HEK293 (cell line): ENCODE measurements around the gene IFT172.

Source experiments
- BCL6B ChIP-seq: fragments of 450-650 bp; formaldehyde crosslinking; IDR thresholded peaks from 2 replicates; pipeline ENCODE4 v1.5.1; 2017; ENCODE audit warnings: missing biosample characterization, missing genetic modification characterization
- GLI4 ChIP-seq: fragments of 450-650 bp; formaldehyde crosslinking; IDR thresholded peaks from 2 replicates; pipeline ENCODE4 v1.5.1; 2016; ENCODE audit warnings: missing biosample characterization, missing genetic modification characterization
- KLF1 ChIP-seq: fragments of 450-650 bp; formaldehyde crosslinking; IDR thresholded peaks from 2 replicates; pipeline ENCODE4 v1.5.1; 2016; ENCODE audit warnings: missing biosample characterization, missing genetic modification characterization
- KLF7 ChIP-seq: fragments of 450-650 bp; formaldehyde crosslinking; IDR thresholded peaks from 2 replicates; pipeline ENCODE4 v1.5.1; 2016; ENCODE audit warnings: missing biosample characterization, missing genetic modification characterization, borderline replicate concordance
- MYNN ChIP-seq: fragments of 450-650 bp; formaldehyde crosslinking; IDR thresholded peaks from 2 replicates; pipeline ENCODE4 v1.5.1; 2016; ENCODE audit warnings: missing biosample characterization, missing genetic modification characterization, borderline replicate concordance
- TCF7L2 ChIP-seq: IDR thresholded peaks from 2 replicates; pipeline ENCODE4 v1.6.1; 2011; ENCODE audit warnings: low read depth, mild to moderate bottlenecking, inconsistent platforms, low read length, moderate library complexity, borderline replicate concordance
- YY1 ChIP-seq: fragments of 450-650 bp; formaldehyde crosslinking; IDR thresholded peaks from 2 replicates; pipeline ENCODE4 v1.5.1; 2018; ENCODE audit warnings: missing biosample characterization, missing genetic modification characterization
- ZNF10 ChIP-seq: fragments of 450-650 bp; formaldehyde crosslinking; IDR thresholded peaks from 2 replicates; pipeline ENCODE4 v1.5.1; 2017; ENCODE audit warnings: missing biosample characterization, missing genetic modification characterization
- ZNF132 ChIP-seq: fragments of 450-650 bp; formaldehyde crosslinking; IDR thresholded peaks from 2 replicates; pipeline ENCODE4 v1.5.1; 2017; ENCODE audit warnings: missing biosample characterization, missing genetic modification characterization, borderline replicate concordance
- ZNF155 ChIP-seq: fragments of 450-650 bp; formaldehyde crosslinking; IDR thresholded peaks from 2 replicates; pipeline ENCODE4 v1.5.1; 2016; ENCODE audit warnings: missing biosample characterization, missing genetic modification characterization
- ZNF18 ChIP-seq: fragments of 450-650 bp; formaldehyde crosslinking; IDR thresholded peaks from 2 replicates; pipeline ENCODE4 v1.5.1; 2016; ENCODE audit warnings: missing biosample characterization, missing genetic modification characterization
- ZNF214 ChIP-seq: fragments of 450-650 bp; formaldehyde crosslinking; IDR thresholded peaks from 2 replicates; pipeline ENCODE4 v1.5.1; 2017; ENCODE audit warnings: missing biosample characterization, mild to moderate bottlenecking, missing genetic modification characterization, borderline replicate concordance
- ZNF521 ChIP-seq: fragments of 450-650 bp; formaldehyde crosslinking; IDR thresholded peaks from 2 replicates; pipeline ENCODE4 v1.5.1; 2017; ENCODE audit warnings: missing biosample characterization, mild to moderate bottlenecking, missing genetic modification characterization
- ZNF645 ChIP-seq: fragments of 450-650 bp; formaldehyde crosslinking; IDR thresholded peaks from 2 replicates; pipeline ENCODE4; 2016; ENCODE audit warnings: missing biosample characterization, missing genetic modification characterization
- ZNF777 ChIP-seq: fragments of 450-650 bp; formaldehyde crosslinking; IDR thresholded peaks from 2 replicates; pipeline ENCODE4 v1.5.1; 2017; ENCODE audit warnings: missing biosample characterization, missing genetic modification characterization, borderline replicate concordance
- ZNF830 ChIP-seq: fragments of 450-650 bp; IDR thresholded peaks from 2 replicates; pipeline ENCODE4 v1.5.0; 2018; ENCODE audit warnings: missing biosample characterization, missing genetic modification characterization, low read depth, mild to moderate bottlenecking, moderate library complexity
- ZSCAN16 ChIP-seq: fragments of 450-650 bp; formaldehyde crosslinking; IDR thresholded peaks from 2 replicates; pipeline ENCODE4 v1.5.1; 2016; ENCODE audit warnings: missing biosample characterization, missing genetic modification characterization
- ZSCAN5A ChIP-seq: fragments of 450-650 bp; formaldehyde crosslinking; IDR thresholded peaks from 2 replicates; pipeline ENCODE4 v1.5.1; 2016; ENCODE audit warnings: missing biosample characterization, missing genetic modification characterization
- ZXDB ChIP-seq: fragments of 450-650 bp; formaldehyde crosslinking; IDR thresholded peaks from 2 replicates; pipeline ENCODE4 v1.5.1; 2016; ENCODE audit warnings: missing biosample characterization, missing genetic modification characterization
- TF ChIP-seq, protein P1 (sequence below): fragments of 450-650 bp; formaldehyde crosslinking; IDR thresholded peaks from 2 replicates; pipeline ENCODE4 v1.5.1; 2016; ENCODE audit warnings: missing biosample characterization, missing genetic modification characterization, low read depth
- TF ChIP-seq, protein P2 (sequence below): fragments of 450-650 bp; formaldehyde crosslinking; IDR thresholded peaks from 2 replicates; pipeline ENCODE4 v1.5.1; 2016; ENCODE audit warnings: missing biosample characterization, missing genetic modification characterization
- TF ChIP-seq, protein P3 (sequence below): fragments of 450-650 bp; formaldehyde crosslinking; IDR thresholded peaks from 2 replicates; pipeline ENCODE4 v1.5.1; 2017; ENCODE audit warnings: missing biosample characterization, missing genetic modification characterization
- TF ChIP-seq, protein P4 (sequence below): sonication (generic); formaldehyde crosslinking; IDR thresholded peaks from 2 replicates; pipeline ENCODE4 v1.8.1; 2022; ENCODE audit warnings: mild to moderate bottlenecking, moderate library complexity, missing genetic modification reagents

IFT172 gene

GRCh38 chr2:27489498-27490397 lies at the start of gene IFT172 (continued):
- TF ChIP-seq, protein P1, sequence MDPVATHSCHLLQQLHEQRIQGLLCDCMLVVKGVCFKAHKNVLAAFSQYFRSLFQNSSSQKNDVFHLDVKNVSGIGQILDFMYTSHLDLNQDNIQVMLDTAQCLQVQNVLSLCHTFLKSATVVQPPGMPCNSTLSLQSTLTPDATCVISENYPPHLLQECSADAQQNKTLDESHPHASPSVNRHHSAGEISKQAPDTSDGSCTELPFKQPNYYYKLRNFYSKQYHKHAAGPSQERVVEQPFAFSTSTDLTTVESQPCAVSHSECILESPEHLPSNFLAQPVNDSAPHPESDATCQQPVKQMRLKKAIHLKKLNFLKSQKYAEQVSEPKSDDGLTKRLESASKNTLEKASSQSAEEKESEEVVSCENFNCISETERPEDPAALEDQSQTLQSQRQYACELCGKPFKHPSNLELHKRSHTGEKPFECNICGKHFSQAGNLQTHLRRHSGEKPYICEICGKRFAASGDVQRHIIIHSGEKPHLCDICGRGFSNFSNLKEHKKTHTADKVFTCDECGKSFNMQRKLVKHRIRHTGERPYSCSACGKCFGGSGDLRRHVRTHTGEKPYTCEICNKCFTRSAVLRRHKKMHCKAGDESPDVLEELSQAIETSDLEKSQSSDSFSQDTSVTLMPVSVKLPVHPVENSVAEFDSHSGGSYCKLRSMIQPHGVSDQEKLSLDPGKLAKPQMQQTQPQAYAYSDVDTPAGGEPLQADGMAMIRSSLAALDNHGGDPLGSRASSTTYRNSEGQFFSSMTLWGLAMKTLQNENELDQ (tag by site-specific recombination) = no peak
- TF ChIP-seq, protein P2, sequence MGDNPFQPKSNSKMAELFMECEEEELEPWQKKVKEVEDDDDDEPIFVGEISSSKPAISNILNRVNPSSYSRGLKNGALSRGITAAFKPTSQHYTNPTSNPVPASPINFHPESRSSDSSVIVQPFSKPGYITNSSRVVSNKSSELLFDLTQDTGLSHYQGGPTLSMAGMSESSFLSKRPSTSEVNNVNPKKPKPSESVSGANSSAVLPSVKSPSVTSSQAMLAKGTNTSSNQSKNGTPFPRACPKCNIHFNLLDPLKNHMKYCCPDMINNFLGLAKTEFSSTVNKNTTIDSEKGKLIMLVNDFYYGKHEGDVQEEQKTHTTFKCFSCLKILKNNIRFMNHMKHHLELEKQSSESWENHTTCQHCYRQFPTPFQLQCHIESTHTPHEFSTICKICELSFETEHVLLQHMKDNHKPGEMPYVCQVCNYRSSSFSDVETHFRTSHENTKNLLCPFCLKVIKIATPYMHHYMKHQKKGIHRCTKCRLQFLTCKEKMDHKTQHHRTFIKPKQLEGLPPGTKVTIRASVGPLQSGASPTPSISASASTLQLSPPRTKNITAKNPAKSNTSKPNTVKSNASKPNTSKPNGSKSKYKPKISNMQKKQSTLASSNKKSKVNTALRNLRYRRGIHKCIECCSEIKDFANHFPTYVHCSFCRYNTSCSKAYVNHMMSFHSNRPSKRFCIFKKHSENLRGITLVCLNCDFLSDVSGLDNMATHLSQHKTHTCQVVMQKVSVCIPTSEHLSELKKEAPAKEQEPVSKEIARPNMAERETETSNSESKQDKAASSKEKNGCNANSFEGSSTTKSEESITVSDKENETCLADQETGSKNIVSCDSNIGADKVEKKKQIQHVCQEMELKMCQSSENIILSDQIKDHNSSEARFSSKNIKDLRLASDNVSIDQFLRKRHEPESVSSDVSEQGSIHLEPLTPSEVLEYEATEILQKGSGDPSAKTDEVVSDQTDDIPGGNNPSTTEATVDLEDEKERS (tag by site-specific recombination) = no peak
- no peak for TF ChIP-seq YY1 (tag by site-specific recombination)
- TF ChIP-seq KLF7 (tag by site-specific recombination) = no peak
- no peak for TF ChIP-seq ZNF155
- TF ChIP-seq GLI4 (tag by site-specific recombination) = no peak
- no peak for TF ChIP-seq TCF7L2
- TF ChIP-seq ZNF830 (tag by site-specific recombination) = no peak
- TF ChIP-seq ZNF18 (tag by site-specific recombination) = no peak
- TF ChIP-seq ZNF777 (tag by site-specific recombination) = no peak
- TF ChIP-seq, protein P3, sequence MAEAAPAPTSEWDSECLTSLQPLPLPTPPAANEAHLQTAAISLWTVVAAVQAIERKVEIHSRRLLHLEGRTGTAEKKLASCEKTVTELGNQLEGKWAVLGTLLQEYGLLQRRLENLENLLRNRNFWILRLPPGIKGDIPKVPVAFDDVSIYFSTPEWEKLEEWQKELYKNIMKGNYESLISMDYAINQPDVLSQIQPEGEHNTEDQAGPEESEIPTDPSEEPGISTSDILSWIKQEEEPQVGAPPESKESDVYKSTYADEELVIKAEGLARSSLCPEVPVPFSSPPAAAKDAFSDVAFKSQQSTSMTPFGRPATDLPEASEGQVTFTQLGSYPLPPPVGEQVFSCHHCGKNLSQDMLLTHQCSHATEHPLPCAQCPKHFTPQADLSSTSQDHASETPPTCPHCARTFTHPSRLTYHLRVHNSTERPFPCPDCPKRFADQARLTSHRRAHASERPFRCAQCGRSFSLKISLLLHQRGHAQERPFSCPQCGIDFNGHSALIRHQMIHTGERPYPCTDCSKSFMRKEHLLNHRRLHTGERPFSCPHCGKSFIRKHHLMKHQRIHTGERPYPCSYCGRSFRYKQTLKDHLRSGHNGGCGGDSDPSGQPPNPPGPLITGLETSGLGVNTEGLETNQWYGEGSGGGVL = peak; percentile 40; the same call in 1 of the 2 replicates
- TF ChIP-seq ZNF645 (tag by site-specific recombination) = no peak
- TF ChIP-seq ZNF132 = no peak
- no peak for TF ChIP-seq ZXDB
- TF ChIP-seq BCL6B = no peak
- no peak for TF ChIP-seq ZNF10
- TF ChIP-seq MYNN (tag by site-specific recombination) = no peak
- no peak for TF ChIP-seq ZSCAN5A (tag by site-specific recombination)
- TF ChIP-seq, protein P4, sequence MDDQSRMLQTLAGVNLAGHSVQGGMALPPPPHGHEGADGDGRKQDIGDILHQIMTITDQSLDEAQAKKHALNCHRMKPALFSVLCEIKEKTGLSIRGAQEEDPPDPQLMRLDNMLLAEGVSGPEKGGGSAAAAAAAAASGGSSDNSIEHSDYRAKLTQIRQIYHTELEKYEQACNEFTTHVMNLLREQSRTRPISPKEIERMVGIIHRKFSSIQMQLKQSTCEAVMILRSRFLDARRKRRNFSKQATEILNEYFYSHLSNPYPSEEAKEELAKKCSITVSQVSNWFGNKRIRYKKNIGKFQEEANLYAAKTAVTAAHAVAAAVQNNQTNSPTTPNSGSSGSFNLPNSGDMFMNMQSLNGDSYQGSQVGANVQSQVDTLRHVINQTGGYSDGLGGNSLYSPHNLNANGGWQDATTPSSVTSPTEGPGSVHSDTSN = no peak
- TF ChIP-seq KLF1 (tag by site-specific recombination) = no peak
- no peak for TF ChIP-seq ZNF521 (tag by site-specific recombination)
- no peak for TF ChIP-seq ZSCAN16 (tag by site-specific recombination)
- no peak for TF ChIP-seq ZNF214
